Mesodermal cell (in vitro differentiated cells): ENCODE results near the gene ZBTB39.

Experiments
- H3K27ac ChIP-seq: 2 replicates; pipeline ENCODE4 v1.7.0; 2013; ENCODE audit warnings: mild to moderate bottlenecking, low read depth, low read length, moderate library complexity; ENCODE audit not compliant: severe bottlenecking
- H3K36me3 ChIP-seq: 2 replicates; pipeline ENCODE4 v1.7.1; 2013; ENCODE audit warnings: mild to moderate bottlenecking, low read length, moderate library complexity; ENCODE audit not compliant: control insufficient read depth, insufficient read depth
- H3K4me1 ChIP-seq: one replicate; pipeline ENCODE4 v1.7.1; 2013; ENCODE audit warnings: mild to moderate bottlenecking, low read length; ENCODE audit not compliant: insufficient read depth, control insufficient read depth, poor library complexity, severe bottlenecking
- H3K4me3 ChIP-seq: 2 replicates; pipeline ENCODE4 v1.7.0; 2013; ENCODE audit warnings: low read length, control low read depth, mild to moderate bottlenecking; ENCODE audit not compliant: insufficient read depth, poor library complexity, severe bottlenecking; ENCODE audit errors: extremely low read depth
- H3K9me3 ChIP-seq: 2 replicates; pipeline ENCODE4 v1.7.1; 2013; ENCODE audit warnings: mild to moderate bottlenecking, low read length, moderate library complexity; ENCODE audit not compliant: control insufficient read depth
- WGBS, 2 experiments: methylation state at CpG; one replicate each; pipeline ENCODE4 v1.1.5; 2013; ENCODE audit warnings: missing lambda C conversion rate in 2 of 2; ENCODE audit not compliant: insufficient coverage in 2 of 2; 5-methylcytosine and 5-hydroxymethylcytosine counted together

ZBTB39 gene

GRCh38 chr12:57001448-57001906, 4.9 kb downstream of the ZBTB39 start:
- H3K4me1 ChIP-seq, result peaks cover 13% of the 10 kb centered on the region
- H3K36me3 ChIP-seq, result peaks cover 82% of the 10 kb centered on the region
- WGBS, 2 experiments, result 63 to 65% methylated on average over 10 to 13 of the region's 13 CpGs

GRCh38 chr12:57000393-57000792, 6.0 kb downstream of the ZBTB39 start:
- 100% methylated on average over 1 of the region's 1 CpG for WGBS, 2 experiments
- Histone ChIP-seq H3K36me3 (peaks cover 86% of the 10 kb centered on the region), H3K4me1 (peaks cover 13% of the 10 kb centered on the region), H3K27ac (no peak overlapping the region), H3K9me3 (no peaks in the 10 kb centered on the region), H3K4me3 (no peak overlapping the region)

More at GRCh38 chr12:57001448-57001906, 4.9 kb downstream of the ZBTB39 start:
- H3K9me3 ChIP-seq, result no peaks in the 10 kb centered on the region
- no peak overlapping the region for H3K4me3 ChIP-seq
- no peak overlapping the region for H3K27ac ChIP-seq

DNA sequence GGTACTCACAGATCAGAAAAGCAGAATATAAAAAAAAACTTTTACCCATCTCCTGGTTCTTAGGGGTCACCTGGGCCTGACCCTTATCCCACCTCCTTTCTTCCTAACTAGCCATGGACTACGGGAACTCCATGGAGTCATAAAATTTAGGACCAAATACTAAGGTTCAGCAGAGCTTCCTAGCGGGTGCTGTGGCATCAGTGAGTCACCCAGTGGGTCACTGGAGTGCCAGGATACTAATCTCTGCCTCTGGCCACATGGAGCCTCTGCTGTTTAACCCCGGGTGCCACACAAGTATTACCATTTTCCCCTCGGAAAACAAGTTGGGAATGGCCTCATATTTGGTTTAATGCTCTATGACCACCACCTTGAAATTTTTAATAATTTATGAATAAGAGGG, 6.9 kb downstream of the ZBTB39 start:
- peaks cover 13% of the 10 kb centered on the region for H3K4me1 ChIP-seq
- WGBS, 2 experiments, result 87 to 100% methylated on average over 2 to 3 of the region's 4 CpGs
- no peak overlapping the region for H3K27ac ChIP-seq
- no peak overlapping the region for H3K4me3 ChIP-seq
- H3K9me3 ChIP-seq, result no peaks in the 10 kb centered on the region
- H3K36me3 ChIP-seq, result peaks cover 81% of the 10 kb centered on the region

DNA sequence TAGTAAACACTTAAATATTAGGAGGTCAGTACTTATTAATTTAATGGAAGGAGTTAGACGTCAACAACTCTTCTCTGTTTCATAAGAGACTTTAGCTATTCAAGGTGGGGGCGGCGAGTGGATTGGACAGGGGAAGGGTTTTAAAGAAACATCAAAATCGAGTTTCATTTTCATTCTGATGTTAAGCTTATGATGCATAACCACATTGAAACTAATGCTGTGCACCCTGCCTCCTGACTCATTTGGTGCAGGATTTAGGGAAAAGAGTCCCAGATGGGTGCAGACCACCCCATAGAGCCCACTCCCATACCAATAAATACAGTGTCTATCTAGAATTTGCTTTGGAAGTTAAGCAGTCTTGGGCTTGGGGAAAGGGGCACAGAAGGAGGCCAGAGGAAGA, 7.4 kb downstream of the ZBTB39 start:
- Histone ChIP-seq H3K9me3 (no peaks in the 10 kb centered on the region), H3K36me3 (peaks cover 77% of the 10 kb centered on the region)
- 84 to 100% methylated on average over 1 to 2 of the region's 4 CpGs for WGBS, 2 experiments

DNA sequence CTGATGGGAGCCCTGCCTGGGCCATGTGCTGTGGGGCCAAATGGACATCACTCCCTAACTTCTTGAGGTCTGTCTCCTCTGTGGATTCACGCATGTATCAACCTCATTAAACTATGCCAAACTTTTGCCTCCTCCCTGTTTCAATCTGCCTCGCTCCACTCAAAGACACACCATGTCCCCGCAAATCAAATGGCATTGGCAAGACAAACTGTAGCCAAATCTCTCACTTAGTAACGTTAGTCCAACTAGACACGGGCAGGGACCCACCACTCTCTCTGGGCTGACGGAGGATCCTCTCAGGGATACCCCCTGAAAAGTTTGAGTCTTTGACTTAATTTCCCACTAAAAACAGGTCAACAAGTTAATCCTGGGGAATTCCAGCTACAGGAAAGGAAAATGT, 8.0 kb downstream of the ZBTB39 start:
- peaks cover 70% of the 10 kb centered on the region for H3K36me3 ChIP-seq
- no peaks in the 10 kb centered on the region for H3K9me3 ChIP-seq
- 95 to 98% methylated on average over 2 to 5 of the region's 6 CpGs for WGBS, 2 experiments
- H3K4me1 ChIP-seq, result peaks cover 13% of the 10 kb centered on the region
- no peak overlapping the region for H3K27ac ChIP-seq
- H3K4me3 ChIP-seq, result no peak overlapping the region

More for the DNA sequence above, 7.4 kb downstream of the ZBTB39 start:
- Histone ChIP-seq H3K4me3 (no peak overlapping the region), H3K27ac (no peak overlapping the region), H3K4me1 (peaks cover 13% of the 10 kb centered on the region)

DNA sequence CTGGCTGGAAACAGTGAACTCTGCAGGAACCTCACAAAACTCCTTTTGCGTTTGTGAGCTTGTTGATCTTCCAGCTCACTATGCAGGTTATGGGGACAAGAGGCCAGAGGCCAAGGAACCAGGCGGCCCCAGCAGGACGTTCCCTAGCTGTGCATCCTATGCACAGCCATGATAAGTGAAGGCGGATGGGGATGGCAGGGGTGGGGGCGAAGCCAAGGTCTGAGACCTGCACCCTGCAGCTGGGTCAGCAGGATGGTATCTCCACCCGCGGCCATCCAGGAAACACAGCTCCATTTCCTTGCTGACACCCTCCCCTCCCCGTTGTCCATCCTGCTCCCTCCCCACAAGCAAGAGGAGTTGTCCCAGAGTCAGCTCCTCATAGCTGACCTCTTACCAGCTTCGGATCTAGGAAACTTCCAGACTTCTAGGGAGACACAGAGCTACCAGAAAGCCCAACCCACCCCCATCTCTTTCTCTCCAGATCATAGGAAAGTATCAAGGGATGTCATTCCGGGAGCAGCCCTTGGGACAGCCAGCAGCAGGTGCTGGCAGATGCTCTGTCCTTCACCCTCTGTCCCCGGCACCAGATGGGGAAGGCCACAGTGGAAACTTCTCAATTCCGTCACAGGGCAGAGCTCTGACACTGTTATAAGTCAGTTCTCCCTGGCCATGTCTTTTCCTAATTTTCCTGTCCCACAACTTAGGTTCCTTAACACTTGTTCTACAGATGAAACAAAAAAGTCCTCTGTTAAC, 9.4 kb downstream of the ZBTB39 start:
- WGBS, 2 experiments, result 92 to 96% methylated on average over 7 to 11 of the region's 12 CpGs
- peaks cover 10% of the 10 kb centered on the region for H3K4me1 ChIP-seq
- H3K9me3 ChIP-seq, result no peaks in the 10 kb centered on the region
- H3K4me3 ChIP-seq, result no peak overlapping the region
- peaks cover 57% of the 10 kb centered on the region for H3K36me3 ChIP-seq
- no peak overlapping the region for H3K27ac ChIP-seq

GRCh38 chr12:56995930-56996496, 10.3 kb downstream of the ZBTB39 start:
- no peak overlapping the region for H3K4me3 ChIP-seq
- WGBS, 2 experiments, result 100% methylated on average over 9 to 11 of the region's 11 CpGs
- H3K4me1 ChIP-seq, result peaks cover 7% of the 10 kb centered on the region
- H3K9me3 ChIP-seq, result no peaks in the 10 kb centered on the region
- H3K27ac ChIP-seq, result no peak overlapping the region
- peaks cover 47% of the 10 kb centered on the region for H3K36me3 ChIP-seq

DNA sequence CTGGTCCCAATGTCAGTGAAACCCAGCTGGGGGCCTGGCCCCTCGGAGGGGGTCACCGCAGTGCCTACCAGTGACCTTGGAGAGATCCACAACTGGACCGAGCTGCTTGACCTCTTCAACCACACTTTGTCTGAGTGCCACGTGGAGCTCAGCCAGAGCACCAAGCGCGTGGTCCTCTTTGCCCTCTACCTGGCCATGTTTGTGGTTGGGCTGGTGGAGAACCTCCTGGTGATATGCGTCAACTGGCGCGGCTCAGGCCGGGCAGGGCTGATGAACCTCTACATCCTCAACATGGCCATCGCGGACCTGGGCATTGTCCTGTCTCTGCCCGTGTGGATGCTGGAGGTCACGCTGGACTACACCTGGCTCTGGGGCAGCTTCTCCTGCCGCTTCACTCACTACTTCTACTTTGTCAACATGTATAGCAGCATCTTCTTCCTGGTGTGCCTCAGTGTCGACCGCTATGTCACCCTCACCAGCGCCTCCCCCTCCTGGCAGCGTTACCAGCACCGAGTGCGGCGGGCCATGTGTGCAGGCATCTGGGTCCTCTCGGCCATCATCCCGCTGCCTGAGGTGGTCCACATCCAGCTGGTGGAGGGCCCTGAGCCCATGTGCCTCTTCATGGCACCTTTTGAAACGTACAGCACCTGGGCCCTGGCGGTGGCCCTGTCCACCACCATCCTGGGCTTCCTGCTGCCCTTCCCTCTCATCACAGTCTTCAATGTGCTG, 11.0 kb downstream of the ZBTB39 start:
- Histone ChIP-seq H3K9me3 (no peaks in the 10 kb centered on the region), H3K4me1 (peaks cover 11% of the 10 kb centered on the region), H3K4me3 (no peak overlapping the region), H3K27ac (no peak overlapping the region), H3K36me3 (peaks cover 40% of the 10 kb centered on the region)
- 97 to 98% methylated on average over 25 to 26 of the region's 26 CpGs for WGBS, 2 experiments

DNA sequence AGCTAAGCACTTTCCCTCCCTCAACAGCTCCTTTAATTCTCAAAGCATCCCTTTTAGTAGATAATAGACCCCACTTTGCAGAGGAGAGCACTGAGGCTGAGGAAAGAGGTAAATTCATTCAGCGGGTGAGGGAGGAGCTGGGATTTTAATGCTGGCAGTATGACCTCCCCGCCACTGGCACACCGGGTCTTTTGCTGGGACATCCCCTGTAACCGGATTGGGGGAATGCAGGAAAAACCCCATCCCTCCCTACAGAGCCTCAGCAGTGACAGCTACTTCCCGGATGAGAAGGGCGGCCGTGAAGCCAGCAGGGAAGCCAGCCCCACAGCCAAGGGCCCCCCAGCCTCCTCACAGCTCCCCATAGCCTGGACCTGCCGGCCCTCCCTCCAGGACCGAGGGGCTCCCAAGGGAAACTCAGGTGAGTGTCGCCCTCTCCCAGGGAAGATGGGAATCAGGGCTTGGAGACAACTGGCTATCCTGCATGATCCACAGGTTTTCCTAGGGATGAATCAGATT, 12.1 kb downstream of the ZBTB39 start:
- H3K9me3 ChIP-seq, result no peaks in the 10 kb centered on the region
- no peak overlapping the region for H3K4me3 ChIP-seq
- no peak overlapping the region for H3K27ac ChIP-seq
- 85 to 90% methylated on average over 2 to 6 of the region's 10 CpGs for WGBS, 2 experiments
- peaks cover 30% of the 10 kb centered on the region for H3K36me3 ChIP-seq
- H3K4me1 ChIP-seq, result peaks cover 16% of the 10 kb centered on the region

- H3K27ac ChIP-seq, result no peak overlapping the region
These were observed 13.0 kb downstream of the ZBTB39 start for GRCh38 chr12:56993346-56993745.

More at GRCh38 chr12:56993346-56993745, 13.0 kb downstream of the ZBTB39 start:
- H3K9me3 ChIP-seq, result no peaks in the 10 kb centered on the region
- H3K4me1 ChIP-seq, result peaks cover 23% of the 10 kb centered on the region
- H3K4me3 ChIP-seq, result no peak overlapping the region
- H3K36me3 ChIP-seq, result peaks cover 21% of the 10 kb centered on the region
- WGBS, 2 experiments, result 80 to 83% methylated on average over 4 to 6 of the region's 10 CpGs
